ENCODE measurements around the gene ASL.
"Not testable (repeated sequence)": the region's sequence is repeated elsewhere in the genome, so short reads cannot be mapped to it uniquely, and the experiment has no call there.

Gene ASL

GRCh38 chr7:66076462-66077329 is 1.1 kb downstream of the ASL start:
- DNase-seq = peak; percentile 33

GRCh38 chr7:66078067-66078466 is 2.4 kb downstream of the ASL start:
- DNase-seq = no peak

GRCh38 chr7:66082083-66082482 is 6.5 kb downstream of the ASL start:
- DNase-seq = no peak

- DNase-seq = no peak
Measured at GRCh38 chr7:66082886-66083415, 7.3 kb downstream of the ASL start.

GRCh38 chr7:66083677-66084076 is 8.1 kb downstream of the ASL start:
- no peak for DNase-seq

- no peak for DNase-seq
Measured at GRCh38 chr7:66088861-66089838, 13.5 kb downstream of the ASL start.

GRCh38 chr7:66092654-66093053 is 17.0 kb downstream of the ASL start:
- DNase-seq = no peak

GRCh38 chr7:66095010-66095409 is 19.4 kb downstream of the ASL start:
- DNase-seq = no peak

GRCh38 chr7:66099232-66099550 is 23.6 kb downstream of the ASL start:
- no peak for DNase-seq

- DNase-seq = peak; percentile 89
Measured at GRCh38 chr7:66099551-66100407, 24.2 kb downstream of the ASL start.

GRCh38 chr7:66100408-66101050 is 24.9 kb downstream of the ASL start:
- no peak for DNase-seq

GRCh38 chr7:66102168-66102567 is 26.5 kb downstream of the ASL start:
- not testable (repeated sequence) for DNase-seq

GRCh38 chr7:66103994-66104393 is 28.4 kb downstream of the ASL start:
- DNase-seq = not testable (repeated sequence)

GRCh38 chr7:66105263-66105748 is 29.7 kb downstream of the ASL start:
- no peak for DNase-seq

- DNase-seq = not testable (repeated sequence)
Measured at GRCh38 chr7:66108410-66108809, 32.8 kb downstream of the ASL start.

- no peak for DNase-seq
Measured at GRCh38 chr7:66110856-66111255, 35.2 kb downstream of the ASL start.

- peak; percentile 73 for DNase-seq
Measured at GRCh38 chr7:66114743-66115649, 39.4 kb downstream of the ASL start, which contains the start of gene CRCP. Gene CRCP (plus strand): TSS chr7:66114847. CDS start chr7:66114963, 116 bp downstream.

- not testable (repeated sequence) for DNase-seq
Measured at GRCh38 chr7:66116680-66117420, 41.2 kb downstream of the ASL start.

- DNase-seq = no peak
Measured at GRCh38 chr7:66118603-66119002, 43.0 kb downstream of the ASL start.
